Activated gamma-delta T cell (primary cell): ENCODE measurements around the gene SENP5.
"Not testable (repeated sequence)": the region's sequence is repeated elsewhere in the genome, so short reads cannot be mapped to it uniquely, and the experiment has no call there.

Experiments used
- DNase-seq: peaks from one replicate; lab custom pipeline; 2025; lab: John Stamatoyannopoulos, UW
- total RNA-seq, 2 donors: gene quantifications; one replicate each; lab custom pipeline; 2026; lab: John Stamatoyannopoulos, UW

SENP5 gene, protein sequence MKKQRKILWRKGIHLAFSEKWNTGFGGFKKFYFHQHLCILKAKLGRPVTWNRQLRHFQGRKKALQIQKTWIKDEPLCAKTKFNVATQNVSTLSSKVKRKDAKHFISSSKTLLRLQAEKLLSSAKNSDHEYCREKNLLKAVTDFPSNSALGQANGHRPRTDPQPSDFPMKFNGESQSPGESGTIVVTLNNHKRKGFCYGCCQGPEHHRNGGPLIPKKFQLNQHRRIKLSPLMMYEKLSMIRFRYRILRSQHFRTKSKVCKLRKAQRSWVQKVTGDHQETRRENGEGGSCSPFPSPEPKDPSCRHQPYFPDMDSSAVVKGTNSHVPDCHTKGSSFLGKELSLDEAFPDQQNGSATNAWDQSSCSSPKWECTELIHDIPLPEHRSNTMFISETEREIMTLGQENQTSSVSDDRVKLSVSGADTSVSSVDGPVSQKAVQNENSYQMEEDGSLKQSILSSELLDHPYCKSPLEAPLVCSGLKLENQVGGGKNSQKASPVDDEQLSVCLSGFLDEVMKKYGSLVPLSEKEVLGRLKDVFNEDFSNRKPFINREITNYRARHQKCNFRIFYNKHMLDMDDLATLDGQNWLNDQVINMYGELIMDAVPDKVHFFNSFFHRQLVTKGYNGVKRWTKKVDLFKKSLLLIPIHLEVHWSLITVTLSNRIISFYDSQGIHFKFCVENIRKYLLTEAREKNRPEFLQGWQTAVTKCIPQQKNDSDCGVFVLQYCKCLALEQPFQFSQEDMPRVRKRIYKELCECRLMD
- 137 to 139 reads per million in 2 donors for total RNA-seq

DNA sequence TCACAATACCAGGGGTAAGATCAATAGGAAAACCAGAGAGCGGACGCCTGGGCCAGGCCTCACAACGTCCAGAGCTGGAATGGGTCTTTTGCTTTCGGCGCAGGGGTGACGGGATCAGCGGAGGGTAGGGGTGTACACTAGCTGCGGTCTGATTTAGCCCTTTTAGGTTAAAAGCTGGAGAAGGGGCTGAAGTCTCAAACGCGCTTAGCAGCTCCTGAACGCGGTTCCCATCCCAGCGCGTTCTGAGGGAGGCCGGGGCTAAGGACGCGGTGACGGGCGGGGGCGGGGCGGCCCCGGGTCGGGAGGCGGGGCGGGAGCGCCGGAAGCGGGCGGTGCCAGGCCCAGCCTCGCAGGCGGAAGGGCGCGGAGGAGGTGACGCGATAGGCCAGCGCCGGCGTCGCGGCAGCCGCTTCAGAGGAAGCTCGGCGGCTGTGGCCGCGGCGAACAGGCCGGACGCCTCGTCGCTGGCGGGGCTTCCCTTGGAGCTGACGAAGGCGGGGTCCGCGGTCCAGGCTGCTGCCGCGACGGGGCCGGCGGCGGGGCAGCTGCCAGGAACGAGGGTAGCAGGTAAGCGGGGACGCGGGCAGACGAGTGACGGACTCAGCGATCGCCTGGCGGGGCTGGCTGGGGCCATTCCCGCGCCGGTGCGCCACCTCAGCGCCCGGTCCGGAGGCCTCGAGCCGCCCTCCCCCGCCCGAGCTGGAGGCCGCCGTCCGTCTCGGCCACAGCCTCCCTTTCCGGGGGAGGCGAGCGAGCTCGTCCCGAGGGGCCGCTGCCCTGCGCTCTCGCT lies at the start of gene SENP5:
TSS of gene SENP5 (plus strand) at position 414 of the 790 bp plus-strand sequence. CDS start 17,262 bp downstream, outside the sequence.
- DNase-seq = peak; percentile 90

DNA sequence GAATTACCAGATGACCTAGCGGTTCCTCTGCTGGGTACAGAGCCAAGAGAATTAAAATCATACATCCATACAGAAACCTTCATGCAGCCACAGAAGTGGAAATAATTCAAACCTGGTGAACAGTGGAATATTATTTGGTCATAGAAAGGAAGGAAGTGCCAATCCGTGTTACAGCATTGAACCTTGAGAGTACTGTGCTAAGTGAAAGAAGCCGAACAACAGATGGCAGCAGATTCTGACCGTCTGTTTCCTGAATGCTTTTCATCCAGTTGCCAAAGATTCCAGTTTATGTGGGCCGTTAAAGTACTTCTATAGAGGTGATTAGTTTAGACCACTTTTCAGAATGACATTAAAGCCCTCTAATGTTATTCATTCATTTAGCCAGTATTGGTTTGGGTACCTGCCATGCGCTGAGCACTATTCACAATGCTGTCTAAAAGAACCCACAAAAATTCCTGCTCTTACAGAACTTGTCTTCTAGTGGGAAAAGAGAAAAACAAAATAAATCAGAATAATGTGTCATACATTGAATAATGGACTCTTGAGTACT lies 45.8 kb upstream of the SENP5 start:
- no peak for DNase-seq

DNA sequence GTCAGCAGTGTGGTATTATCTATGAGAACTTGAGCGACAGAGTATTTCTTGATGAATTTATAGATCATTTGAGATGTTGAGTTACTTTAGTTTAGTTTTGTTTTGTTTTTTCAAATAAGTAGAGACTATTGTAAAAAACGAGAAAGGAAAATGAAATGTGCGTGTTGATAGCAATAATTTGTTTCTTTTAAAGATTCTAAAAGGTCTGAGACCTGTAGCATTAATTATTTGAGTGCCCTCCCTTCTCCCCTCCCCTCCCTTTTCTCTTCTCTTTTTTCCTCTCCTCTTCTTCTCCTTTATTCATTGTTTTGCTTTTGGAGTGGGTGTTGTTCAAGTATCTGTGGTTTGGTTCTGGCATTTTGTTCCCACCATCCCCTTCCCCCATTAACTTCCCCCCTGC lies 38.1 kb upstream of the SENP5 start:
- not testable (repeated sequence) for DNase-seq

DNA sequence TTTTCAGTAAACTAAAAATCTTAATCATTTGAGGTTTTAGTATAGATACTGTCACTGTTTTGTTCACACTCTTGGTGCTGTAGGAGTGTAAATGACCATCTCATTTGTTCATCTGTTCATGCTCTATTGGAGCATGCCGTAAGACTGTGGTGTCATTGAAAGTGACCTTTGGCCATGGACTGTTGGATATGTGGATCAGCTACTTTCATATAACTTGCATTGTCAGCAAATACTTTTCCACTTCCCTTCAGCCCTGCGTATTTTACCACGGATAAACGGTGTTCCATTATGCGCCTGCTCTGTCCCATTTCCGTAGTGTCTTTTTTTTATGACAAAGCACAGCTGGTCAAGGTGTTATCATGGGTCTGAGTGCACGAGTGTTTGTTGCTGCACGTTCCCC lies 32.6 kb upstream of the SENP5 start:
- DNase-seq = no peak

DNA sequence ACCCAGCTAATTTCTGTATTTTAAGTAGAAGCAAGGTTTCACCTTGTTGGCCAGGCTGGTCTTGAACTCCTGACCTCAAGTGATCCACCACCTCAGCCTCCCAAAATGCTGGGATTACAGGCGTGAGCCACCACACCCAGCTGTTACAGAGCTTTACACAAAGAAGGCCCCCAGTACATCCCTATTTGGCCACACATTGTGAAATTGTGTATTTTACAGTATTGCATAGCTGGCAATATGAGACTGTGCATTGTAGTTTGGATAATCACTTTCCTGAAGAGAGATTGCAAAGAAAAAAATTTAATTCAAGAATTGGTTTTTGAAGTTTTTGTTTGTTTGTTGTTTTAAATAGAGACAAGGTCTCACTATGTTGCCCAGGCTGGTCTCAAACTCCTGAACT lies 31.1 kb upstream of the SENP5 start:
- DNase-seq = not testable (repeated sequence)

DNA sequence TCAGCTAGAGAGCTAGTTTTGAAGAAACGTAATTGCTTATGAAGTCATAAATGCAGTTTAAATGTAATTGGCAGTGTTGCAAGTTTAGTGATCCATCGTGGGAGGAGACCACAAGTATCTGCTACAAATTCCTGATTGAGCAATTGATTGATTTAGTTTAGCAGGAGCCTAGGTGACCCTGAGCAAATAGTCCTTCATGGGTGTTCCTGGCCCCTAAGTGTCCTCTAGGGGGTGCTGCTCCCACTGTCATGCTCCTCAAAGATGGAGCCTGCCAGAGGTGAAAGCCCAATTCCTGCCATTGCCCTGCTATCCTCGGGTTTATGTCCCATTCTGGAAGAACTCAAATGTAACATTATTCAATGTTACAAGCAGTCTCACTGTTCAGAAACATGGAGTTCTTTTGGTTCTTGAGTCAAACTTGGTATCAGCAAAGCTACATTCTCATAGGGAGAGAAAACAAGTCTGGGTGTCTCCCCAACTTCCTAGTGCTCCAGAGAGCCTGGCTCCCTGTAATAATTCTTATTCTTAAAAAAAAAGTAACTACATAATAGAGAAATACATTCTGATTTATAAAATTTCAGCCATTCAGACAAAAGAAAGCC lies 29.8 kb upstream of the SENP5 start:
- DNase-seq = no peak

DNA sequence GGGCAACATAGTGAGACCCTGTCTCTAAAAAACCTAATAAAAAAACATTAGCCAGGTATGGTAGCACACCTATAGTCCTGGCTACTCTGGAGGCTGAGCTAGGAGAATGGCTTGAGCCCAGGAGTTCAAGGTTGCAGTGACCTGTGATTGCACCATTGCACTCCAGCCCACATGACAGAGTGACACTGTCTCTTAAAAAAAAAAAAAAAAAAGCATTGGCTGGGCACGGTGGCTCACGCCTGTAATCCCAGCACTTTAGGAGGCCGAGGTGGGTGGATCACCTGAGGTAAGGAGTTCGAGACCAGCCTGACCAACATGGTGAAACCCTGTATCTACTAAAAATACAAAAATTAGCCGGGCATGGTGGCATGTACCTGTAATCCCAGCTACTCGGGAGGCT lies 28.4 kb upstream of the SENP5 start:
- DNase-seq = not testable (repeated sequence)

DNA sequence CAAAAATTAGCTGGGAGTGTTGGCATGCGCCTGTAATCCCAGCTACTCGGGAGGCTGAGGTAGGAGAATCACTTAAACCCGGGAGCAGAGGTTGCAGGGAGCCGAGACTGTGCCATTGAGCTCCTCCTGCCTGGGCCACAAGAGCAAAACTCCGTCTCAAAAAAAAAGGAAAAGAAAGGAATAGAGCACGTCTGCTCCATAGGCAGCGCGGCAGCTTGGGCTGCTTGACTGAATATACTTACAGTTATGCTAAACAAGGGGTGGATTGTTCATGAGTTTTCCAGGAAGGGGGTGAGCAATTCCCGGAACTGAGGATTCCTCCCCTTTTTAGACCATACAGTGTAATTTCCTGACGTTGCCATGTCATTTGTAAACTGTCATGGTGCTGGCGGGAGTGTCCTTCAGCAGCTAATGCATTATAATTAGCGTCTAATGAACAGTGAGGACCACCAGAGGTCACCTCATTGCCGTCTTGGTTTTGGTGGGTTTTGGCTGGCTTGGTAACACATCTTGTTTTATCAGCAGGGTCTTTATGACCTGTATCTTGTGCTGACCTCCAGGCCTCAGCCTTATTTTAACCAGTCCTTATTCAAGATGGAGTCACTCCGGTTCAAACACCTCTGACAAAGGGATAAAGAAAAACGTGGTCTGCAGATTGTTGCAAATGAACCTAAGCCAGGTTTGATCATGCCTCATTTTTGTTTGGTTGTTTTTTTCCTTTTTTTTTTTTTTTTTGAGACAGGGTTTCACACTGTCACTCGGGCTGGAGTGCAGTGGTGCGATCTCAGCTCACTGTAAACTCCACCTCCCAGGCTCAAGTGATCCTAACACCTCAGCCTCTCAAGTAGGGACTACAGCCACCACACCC lies 24.9 kb upstream of the SENP5 start:
- DNase-seq = no peak

DNA sequence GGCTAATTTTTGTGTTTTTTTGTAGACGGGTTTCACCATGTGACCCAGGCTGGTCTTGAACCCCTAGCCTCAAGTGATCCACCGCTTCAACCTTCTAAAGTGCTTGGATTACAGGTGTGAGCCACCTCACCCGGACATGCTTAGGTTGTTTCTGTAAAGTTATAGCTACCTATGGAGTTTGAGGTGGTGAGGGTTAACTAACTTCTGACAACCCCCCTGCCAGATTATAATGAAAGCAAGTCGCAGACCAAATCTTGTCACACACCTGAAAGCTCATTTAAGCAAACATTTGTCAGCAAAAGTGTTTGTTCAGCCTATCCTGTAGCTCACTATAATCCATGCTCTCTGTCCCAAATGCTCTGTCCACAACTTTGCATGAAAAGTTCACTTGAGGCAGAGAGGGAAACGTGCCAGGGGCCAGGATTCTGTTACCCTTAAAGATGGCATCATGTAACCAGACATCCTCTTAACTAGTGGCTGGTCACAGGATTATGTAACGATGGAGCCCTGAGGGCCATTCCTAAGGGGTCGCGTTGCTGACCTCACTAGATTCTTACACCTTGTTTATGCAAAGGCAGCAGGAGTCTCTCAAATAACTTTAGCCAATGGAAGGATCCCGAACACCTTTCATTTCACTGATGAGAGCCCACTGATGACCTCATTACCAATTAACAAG lies 24.1 kb upstream of the SENP5 start:
- DNase-seq = no peak

DNA sequence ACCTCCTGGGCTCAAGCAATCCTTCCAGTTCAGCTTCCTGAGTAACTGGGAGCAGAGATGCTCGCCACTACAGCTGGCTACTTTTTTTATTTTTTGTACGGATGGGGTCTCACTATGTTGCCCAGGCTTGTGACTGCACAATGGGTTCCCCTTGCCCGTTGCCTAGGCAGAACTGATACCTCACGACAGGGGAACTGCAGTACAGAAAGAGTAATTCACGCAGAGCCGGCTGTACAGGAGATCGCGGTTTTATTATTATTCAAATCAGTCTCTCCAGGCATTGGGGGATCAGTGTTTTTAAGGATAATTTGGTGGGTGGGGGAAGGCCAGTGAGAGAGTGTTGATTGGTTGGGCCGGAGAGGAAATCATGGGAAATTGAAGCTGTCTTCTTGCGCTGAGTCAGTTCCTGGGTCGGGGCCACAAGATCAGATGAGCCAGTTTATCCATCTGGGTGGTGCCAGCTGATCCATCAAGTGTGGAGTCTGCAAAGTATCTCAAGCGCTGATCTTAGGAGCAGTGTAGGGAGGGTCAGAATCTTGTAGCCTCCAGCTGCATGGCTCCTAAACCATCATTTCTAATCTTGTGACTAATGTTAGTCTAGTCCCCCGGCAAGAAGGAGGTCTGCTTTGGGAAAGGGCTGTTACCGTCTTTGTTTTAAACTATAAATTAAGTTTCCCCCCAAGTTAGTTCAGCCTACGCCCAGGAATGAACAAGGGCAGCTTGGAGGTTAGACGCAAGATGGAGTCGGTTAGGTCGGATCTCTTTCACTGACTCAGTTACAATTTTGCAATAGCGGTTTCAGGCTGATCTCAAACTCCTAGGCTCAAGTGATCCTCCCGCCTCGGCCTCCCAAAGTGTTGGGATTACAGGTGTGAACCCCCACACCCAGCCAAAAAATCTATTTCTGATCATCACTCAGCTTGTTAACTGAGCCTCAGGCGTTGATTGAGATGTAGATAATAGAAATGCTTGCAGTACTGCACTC lies 23.2 kb upstream of the SENP5 start:
- not testable (repeated sequence) for DNase-seq

DNA sequence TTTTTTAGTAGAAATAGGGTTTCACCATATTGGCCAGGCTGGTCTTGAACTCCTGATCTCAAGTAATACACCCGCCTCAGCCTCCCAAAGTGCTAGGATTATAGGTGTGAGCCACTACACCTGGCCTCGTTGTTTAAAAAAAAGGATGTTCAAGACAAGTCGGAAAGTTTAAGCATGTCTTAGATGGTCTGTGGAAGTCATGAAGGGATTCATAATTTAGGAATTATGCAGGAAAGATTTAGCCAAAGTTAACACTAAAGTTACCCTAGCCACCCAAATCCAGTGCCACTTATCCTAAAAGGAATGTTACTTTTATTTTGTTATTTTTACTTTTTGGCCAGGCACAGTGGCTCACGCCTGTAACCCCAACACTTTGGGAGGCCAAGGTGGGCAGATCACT lies 19.3 kb upstream of the SENP5 start:
- not testable (repeated sequence) for DNase-seq

DNA sequence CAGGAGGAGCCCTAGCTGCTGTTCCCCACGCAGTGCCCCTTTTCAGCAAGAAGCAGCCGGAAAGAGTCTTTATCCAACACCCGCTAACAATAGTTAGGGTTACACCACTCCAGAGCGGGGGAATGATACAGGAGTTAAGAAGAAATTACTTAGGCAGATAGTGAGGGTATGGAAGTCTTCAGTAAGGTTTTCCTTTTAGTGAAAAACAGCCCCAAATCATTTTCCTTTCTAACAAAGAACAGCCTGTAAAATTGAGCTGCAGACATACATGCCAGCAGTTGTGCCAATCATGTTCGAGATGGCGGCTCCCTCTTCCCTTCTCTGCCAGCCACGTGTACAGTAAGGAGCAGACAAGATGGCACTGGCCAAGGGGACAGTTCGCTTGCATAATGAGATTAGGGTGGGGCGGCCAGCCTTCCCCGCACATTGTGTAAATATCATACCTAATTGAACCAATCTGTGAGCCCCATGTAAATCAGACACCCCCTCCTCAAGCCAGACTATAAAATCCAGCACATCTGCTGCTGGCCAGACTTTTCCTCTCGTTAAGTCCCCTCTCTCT lies 18.5 kb upstream of the SENP5 start:
- DNase-seq = no peak

DNA sequence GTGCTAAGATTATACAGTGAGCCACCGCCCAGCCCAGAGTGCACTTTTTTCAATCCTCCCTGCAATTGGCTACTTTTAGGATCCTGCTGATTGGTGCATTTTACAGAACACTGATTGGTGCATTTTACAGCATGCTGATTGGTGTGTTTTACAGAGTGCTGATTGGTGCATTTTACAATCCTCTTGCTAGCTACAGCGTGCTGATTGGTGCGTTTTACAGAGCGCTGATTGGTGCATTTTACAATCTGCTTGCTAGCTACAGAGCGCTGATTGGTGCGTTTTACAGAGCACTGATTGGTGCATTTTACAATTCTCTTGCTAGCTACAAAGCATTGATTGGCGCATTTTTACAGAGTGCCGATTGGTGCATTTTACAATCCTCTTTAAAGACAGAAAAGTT lies 4.7 kb upstream of the SENP5 start:
- not testable (repeated sequence) for DNase-seq

DNA sequence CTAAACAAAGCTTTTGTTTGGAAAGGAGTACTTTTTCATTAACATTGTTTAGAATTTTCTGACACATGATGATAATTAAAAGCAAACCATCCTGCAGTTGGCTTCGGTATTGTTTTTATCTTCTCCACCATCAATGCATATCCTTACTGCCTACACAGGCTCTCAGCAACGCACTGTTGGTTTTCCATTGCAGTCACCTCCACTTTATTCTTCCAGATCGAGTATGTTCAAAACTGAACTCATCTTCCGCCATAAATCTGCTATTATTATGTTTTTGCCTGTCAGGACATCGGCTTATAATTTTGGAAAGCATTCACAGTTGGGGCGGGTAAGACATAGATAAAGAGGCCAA lies 589 bp upstream of the SENP5 start:
- no peak for DNase-seq

DNA sequence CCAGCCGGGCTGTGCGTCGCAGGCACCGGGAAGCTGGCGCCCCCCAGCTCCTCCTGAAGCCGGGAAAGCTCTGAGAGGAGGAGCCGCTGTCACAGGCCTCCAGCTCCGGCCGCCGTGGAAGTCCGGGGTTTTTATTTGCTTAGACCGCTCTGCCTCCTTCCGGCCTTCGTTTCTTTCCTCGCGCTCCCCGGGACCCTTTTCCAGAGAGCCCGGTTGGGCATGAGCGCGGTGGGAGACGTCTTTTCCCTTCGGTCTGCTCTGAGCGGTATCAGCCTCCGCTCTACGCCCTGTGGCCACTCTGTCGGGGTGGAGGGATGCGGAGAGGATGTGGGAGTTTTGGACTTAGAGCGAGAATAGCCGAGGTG lies 559 bp downstream of the SENP5 start:
- no peak for DNase-seq

DNA sequence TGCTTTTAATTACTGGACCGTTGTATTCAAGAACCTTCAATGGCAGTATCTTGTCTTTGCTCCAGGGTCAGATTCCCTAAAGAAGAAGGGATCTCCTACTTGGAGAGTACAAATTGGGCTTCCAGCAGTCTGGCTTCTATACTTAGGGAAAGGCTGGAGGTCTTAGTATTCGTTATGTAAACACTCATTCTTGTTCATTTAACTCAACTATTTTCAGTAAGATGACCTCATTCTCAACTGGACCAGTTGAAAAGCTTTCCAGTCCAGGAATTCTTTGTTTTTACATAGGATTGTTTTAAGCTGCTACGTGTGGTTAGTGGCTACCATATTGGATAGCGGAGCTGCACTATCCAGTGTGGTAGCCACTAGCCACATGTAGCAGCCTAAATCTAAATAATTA lies 4.6 kb downstream of the SENP5 start:
- no peak for DNase-seq

DNA sequence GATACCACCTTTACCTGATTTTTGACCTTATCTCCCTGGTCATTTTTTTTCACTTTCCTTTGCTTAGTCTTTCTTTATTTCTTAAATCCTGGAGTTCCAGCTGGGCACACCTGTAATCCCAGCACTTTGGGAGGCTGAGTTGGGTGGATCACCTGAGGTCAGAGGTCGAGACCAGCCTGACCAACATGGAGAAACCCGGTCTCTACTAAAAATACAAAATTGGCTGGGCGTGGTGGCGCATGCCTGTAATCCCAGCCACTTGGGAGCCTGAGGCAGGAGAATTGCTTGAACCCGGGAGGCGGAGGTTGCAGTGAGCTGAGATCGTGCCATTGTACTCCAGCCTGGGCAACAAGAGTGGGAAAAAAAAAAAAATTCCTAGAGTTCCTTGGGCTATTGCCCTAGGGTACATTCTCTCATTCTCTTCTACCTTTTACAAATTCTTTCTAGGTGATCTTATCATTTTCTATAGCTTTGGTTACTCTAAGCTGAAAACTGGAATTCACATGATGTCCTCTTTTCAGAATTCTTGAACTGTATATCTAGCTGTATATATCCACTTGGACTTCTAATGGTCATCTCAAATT lies 6.9 kb downstream of the SENP5 start:
- not testable (repeated sequence) for DNase-seq

DNA sequence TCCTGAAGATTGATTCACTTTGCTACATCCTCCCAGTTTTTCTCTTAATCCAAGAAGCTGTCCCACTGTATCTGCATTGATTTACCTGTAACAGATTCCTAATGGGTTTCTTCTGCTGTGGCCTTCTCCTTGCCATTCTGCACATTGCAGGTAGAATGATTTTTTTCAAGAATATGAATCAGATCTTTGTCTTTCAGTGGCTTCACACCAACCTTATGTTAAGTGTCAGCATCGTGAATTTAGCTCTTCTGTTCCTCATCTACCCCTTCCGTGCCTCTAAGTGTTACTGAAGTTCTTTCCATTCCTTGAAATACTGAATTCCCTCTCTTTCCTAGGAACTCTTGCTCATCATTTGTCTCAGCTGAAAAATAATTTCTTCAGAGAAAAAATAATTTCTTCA lies 7.5 kb downstream of the SENP5 start:
- no peak for DNase-seq
